ENCODE results near the gene GALNS. TPM values are rescaled to one million over a fixed set of nuclear protein-coding genes. Genes with fewer than 3 reads are reported as not detected.

Gene GALNS
- total RNA-seq, 1 experiment from 2014 or later: 81.6 TPM

- in situ Hi-C loops (cut with HindIII; ENCODE audit: low pct_unique_long_range_greater_than_20kb, low sequenced_read_pairs): no loop called here
Observed at GRCh38 chr16:88820385-88821025, 36.2 kb downstream of the GALNS start.

DNA sequence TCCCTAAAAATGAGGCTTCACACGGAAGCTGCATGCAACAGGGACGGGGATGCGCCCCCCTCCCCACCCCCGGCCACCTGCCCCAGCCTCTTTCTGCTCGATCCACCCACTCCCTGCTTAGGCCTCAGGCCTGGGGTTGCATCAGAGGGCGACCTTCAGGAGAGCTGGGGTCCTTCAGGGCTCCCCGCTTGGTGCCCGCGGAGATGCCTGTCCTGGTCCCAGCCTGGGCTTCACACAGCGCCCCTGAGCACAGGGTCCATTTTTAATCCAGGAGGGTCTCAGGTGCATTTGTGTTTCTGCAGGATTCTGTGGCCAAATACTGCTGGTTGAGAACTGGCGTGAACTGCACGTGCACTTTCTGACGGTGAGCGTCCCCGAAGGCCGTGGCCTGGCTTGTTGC is 37.6 kb downstream of the GALNS start:
- intact Hi-C loops (cut with micrococcal nuclease; ENCODE audit: unreplicated experiment): loop anchor here (10.0 kb wide), 1 partner anchor 346 kb away; no protein-coding TSS in a partner anchor
- TF ChIP-seq, protein P1, sequence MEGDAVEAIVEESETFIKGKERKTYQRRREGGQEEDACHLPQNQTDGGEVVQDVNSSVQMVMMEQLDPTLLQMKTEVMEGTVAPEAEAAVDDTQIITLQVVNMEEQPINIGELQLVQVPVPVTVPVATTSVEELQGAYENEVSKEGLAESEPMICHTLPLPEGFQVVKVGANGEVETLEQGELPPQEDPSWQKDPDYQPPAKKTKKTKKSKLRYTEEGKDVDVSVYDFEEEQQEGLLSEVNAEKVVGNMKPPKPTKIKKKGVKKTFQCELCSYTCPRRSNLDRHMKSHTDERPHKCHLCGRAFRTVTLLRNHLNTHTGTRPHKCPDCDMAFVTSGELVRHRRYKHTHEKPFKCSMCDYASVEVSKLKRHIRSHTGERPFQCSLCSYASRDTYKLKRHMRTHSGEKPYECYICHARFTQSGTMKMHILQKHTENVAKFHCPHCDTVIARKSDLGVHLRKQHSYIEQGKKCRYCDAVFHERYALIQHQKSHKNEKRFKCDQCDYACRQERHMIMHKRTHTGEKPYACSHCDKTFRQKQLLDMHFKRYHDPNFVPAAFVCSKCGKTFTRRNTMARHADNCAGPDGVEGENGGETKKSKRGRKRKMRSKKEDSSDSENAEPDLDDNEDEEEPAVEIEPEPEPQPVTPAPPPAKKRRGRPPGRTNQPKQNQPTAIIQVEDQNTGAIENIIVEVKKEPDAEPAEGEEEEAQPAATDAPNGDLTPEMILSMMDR (IDR thresholded peaks at IDR 0.05): no peak
- no peak for TF ChIP-seq TCF7L2 (IDR thresholded peaks at IDR 0.05; ENCODE audit: low read depth, low read length)
- TF ChIP-seq, protein P2, sequence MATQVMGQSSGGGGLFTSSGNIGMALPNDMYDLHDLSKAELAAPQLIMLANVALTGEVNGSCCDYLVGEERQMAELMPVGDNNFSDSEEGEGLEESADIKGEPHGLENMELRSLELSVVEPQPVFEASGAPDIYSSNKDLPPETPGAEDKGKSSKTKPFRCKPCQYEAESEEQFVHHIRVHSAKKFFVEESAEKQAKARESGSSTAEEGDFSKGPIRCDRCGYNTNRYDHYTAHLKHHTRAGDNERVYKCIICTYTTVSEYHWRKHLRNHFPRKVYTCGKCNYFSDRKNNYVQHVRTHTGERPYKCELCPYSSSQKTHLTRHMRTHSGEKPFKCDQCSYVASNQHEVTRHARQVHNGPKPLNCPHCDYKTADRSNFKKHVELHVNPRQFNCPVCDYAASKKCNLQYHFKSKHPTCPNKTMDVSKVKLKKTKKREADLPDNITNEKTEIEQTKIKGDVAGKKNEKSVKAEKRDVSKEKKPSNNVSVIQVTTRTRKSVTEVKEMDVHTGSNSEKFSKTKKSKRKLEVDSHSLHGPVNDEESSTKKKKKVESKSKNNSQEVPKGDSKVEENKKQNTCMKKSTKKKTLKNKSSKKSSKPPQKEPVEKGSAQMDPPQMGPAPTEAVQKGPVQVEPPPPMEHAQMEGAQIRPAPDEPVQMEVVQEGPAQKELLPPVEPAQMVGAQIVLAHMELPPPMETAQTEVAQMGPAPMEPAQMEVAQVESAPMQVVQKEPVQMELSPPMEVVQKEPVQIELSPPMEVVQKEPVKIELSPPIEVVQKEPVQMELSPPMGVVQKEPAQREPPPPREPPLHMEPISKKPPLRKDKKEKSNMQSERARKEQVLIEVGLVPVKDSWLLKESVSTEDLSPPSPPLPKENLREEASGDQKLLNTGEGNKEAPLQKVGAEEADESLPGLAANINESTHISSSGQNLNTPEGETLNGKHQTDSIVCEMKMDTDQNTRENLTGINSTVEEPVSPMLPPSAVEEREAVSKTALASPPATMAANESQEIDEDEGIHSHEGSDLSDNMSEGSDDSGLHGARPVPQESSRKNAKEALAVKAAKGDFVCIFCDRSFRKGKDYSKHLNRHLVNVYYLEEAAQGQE (IDR thresholded peaks at IDR 0.05; ENCODE audit: insufficient read depth in 1 of 2, low read depth in 2 of 2, low read length in 1 of 2): no peak
- no peak for TF ChIP-seq POLR2AphosphoS5 (IDR thresholded peaks at IDR 0.05; ENCODE audit: low read depth, low read length)
- no peak for TF ChIP-seq SIN3A (IDR thresholded peaks at IDR 0.05; ENCODE audit: borderline replicate concordance, insufficient read depth, low read depth, low read length)
- H3K9me3 ChIP-seq (ENCODE audit: control insufficient read depth, insufficient read depth, low read depth, low read length): no peaks in the 10 kb centered on the region
- no peak overlapping the region for H3K27ac ChIP-seq (ENCODE audit: low read length)
- DNase-seq (ENCODE audit: low read depth, low spot score): no peak
- in situ Hi-C loops (cut with HindIII; ENCODE audit: low pct_unique_long_range_greater_than_20kb, low sequenced_read_pairs): no loop called here
- H3K36me3 ChIP-seq (ENCODE audit: control insufficient read depth, insufficient read depth, low read length): no peaks in the 10 kb centered on the region
- no peaks in the 10 kb centered on the region for H3K4me1 ChIP-seq (ENCODE audit: control insufficient read depth, insufficient read depth, low read length)
- H3K27me3 ChIP-seq (ENCODE audit: control insufficient read depth, insufficient read depth, low read length): no peaks in the 10 kb centered on the region
- H3K4me3 ChIP-seq (ENCODE audit: low read depth in 2 of 2, low read length in 2 of 2): no peak overlapping the region
- no peak for ATAC-seq
- BruUV-seq (replicated peaks): no TSS peak
- ChIA-PET CTCF (no interaction called here), POLR2A (no interaction called here)

More at GRCh38 chr16:88820385-88821025, 36.2 kb downstream of the GALNS start:
- ChIA-PET CTCF (interaction anchor here (0.7 kb wide), 1 partner anchor 83 kb away, joined by 5 read pairs; no protein-coding TSS in a partner anchor), POLR2A (no interaction called here)
- H3K27me3 ChIP-seq (ENCODE audit: control insufficient read depth, insufficient read depth, low read length): no peaks in the 10 kb centered on the region
- no peak for ATAC-seq
- no peak for DNase-seq (ENCODE audit: low read depth, low spot score)
- BruUV-seq (replicated peaks): no TSS peak
- TF ChIP-seq, protein P2 (IDR thresholded peaks at IDR 0.05; ENCODE audit: insufficient read depth in 1 of 2, low read depth in 2 of 2, low read length in 1 of 2): no peak
- TF ChIP-seq SIN3A (IDR thresholded peaks at IDR 0.05; ENCODE audit: borderline replicate concordance, insufficient read depth, low read depth, low read length) (no peak), TCF7L2 (IDR thresholded peaks at IDR 0.05; ENCODE audit: low read depth, low read length) (no peak), POLR2AphosphoS5 (IDR thresholded peaks at IDR 0.05; ENCODE audit: low read depth, low read length) (no peak)
- TF ChIP-seq, protein P1 (IDR thresholded peaks at IDR 0.05): no peak
- intact Hi-C loops (cut with micrococcal nuclease; ENCODE audit: unreplicated experiment): no loop called here
- no peaks in the 10 kb centered on the region for H3K4me1 ChIP-seq (ENCODE audit: control insufficient read depth, insufficient read depth, low read length)
- H3K9me3 ChIP-seq (ENCODE audit: control insufficient read depth, insufficient read depth, low read depth, low read length): no peaks in the 10 kb centered on the region
- no peak overlapping the region for H3K27ac ChIP-seq (ENCODE audit: low read length)
- H3K36me3 ChIP-seq (ENCODE audit: control insufficient read depth, insufficient read depth, low read length): no peaks in the 10 kb centered on the region
- no peak overlapping the region for H3K4me3 ChIP-seq (ENCODE audit: low read depth in 2 of 2, low read length in 2 of 2)

All from Panc1 (cell line).